Measurements from ENCODE around the gene RPP14.

Gene RPP14

GRCh38 chr3:58332575-58333188 is 26.6 kb downstream of the RPP14 start, which contains the start of gene PXK:
PXK (plus strand) TSS chr3:58332892; CDS start chr3:58332989, 97 bp downstream.
- POLR2A ChIA-PET, result interaction anchor here (0.6 kb wide), 1 partner anchor 49 kb away, joined by 3 read pairs; no protein-coding TSS in a partner anchor
- peak within 1 kb of the TSS; percentile 75 for H3K4me3 ChIP-seq (ENCODE audit: low read depth, low read length)
- peak; percentile 48 for TF ChIP-seq CTCF (IDR thresholded peaks at IDR 0.05; ENCODE audit: insufficient read depth, low read length, missing control alignments)
- CTCF ChIA-PET, result interaction anchor here (1.0 to 6.4 kb wide), 8 partner anchors 10 to 159 kb away, joined by 3 to 38 read pairs (median 4); partner anchors contain the start of genes HTD2, KCTD6 and RPP14
- no peak for DNase-seq (ENCODE audit: low read depth, low spot score)

DNA sequence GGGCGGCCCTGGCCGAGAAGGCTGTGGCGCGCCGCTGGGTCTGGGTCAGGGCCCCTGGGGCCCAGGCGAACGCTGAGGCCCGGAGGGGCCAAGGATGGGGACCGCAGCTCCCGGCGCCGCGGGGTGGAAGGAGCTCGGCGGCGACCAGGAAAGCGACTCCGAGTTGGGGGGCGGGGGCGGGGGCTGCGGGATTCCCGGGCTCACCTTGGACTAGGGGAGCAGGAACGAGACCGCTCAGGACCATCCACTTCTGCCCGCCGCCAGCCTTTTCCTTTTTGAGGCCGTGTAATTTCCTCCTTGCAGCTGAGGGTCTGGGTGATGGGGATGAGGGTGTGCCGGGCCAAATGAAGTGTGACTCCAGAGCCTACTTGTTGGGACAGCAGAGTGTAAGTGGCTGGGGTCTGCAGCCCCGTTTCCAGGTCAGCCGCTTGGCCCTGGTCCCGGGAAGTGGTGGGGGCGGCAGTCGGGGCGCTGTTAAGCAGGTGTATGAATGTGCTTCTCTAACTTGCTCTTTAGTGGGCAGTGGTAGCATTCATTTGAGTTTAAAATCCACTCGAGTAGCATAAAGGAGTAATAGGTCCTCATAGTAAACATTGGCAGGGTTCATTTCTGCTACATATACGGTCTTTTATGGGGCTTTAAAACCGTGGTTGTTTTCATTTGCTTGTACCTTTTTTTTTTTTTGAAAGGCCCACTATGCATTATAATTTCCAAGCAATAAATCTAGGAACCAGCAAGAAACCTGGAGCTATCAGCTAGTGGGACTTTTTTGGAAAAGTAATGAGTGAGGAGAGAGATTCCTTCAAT is 27.4 kb downstream of the RPP14 start:
- TF ChIP-seq CTCF (IDR thresholded peaks at IDR 0.05; ENCODE audit: insufficient read depth, low read length, missing control alignments), result no peak
- no peak for DNase-seq (ENCODE audit: low read depth, low spot score)
- POLR2A ChIA-PET, result interaction anchor here (0.6 kb wide), 1 partner anchor 48 kb away, joined by 3 read pairs; no protein-coding TSS in a partner anchor
- H3K4me3 ChIP-seq (ENCODE audit: low read depth, low read length), result peak overlapping the region; percentile 75
- CTCF ChIA-PET, result interaction anchor here (1.2 to 6.4 kb wide), 8 partner anchors 12 to 189 kb away, joined by 4 to 38 read pairs (median 4); partner anchors contain the start of genes HTD2, KCTD6 and RPP14

DNA sequence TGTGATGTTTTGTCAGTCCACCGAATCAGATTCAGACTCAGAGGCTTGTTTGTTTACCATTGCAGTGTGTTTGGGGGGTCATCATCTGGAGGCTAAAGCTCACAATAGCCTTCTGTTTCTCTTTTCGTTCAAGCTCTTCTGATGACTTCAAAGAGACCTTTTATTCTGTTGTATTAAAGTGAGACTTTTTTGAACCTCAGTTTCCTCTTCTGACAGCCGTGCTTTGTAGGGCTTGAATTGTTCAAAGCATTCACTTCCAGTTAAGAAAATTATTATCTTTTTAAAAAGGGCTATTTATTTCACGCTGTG is 27.9 kb downstream of the RPP14 start:
- POLR2A ChIA-PET, result no interaction called here

DNA sequence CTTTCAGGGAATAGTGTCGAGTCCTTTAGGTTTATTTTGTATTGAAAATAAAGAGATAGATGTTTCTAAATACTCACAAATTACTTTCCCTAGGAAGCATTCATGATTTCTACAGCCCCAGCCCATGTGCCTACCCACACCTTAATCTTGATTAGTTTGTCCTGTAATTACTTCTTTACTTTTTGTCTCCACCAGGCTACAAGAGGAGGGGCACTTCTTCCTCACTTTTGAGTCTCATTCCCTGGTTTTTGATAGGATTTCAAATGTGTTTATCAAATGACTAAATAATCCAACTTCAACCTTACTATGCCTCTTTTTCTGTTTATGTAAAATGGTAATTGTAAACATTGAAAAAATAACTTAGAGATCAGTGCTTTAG is 28.4 kb downstream of the RPP14 start:
- ChIA-PET CTCF (interaction anchor here (1.2 to 6.4 kb wide), 8 partner anchors 14 to 188 kb away, joined by 3 to 38 read pairs (median 6); partner anchors contain the start of genes HTD2, KCTD6 and RPP14), POLR2A (interaction anchor here (0.6 to 1.2 kb wide), 2 partner anchors 50 to 75 kb away, joined by 4 to 5 read pairs; no protein-coding TSS in a partner anchor)
- peak overlapping the region; percentile 75 for H3K4me3 ChIP-seq (ENCODE audit: low read depth, low read length)
- DNase-seq (ENCODE audit: low read depth, low spot score), result no peak
- TF ChIP-seq CTCF (IDR thresholded peaks at IDR 0.05; ENCODE audit: insufficient read depth, low read length, missing control alignments), result no peak

More for the DNA sequence above, 27.9 kb downstream of the RPP14 start:
- CTCF ChIA-PET, result interaction anchor here (1.2 to 6.4 kb wide), 7 partner anchors 12 to 189 kb away, joined by 4 to 38 read pairs (median 4); partner anchors contain the start of genes HTD2, KCTD6 and RPP14
- peak overlapping the region; percentile 75 for H3K4me3 ChIP-seq (ENCODE audit: low read depth, low read length)
- no peak for DNase-seq (ENCODE audit: low read depth, low spot score)
- TF ChIP-seq CTCF (IDR thresholded peaks at IDR 0.05; ENCODE audit: insufficient read depth, low read length, missing control alignments), result no peak

GRCh38 chr3:58335652-58335947 is 29.6 kb downstream of the RPP14 start:
- peak overlapping the region; percentile 32 for H3K4me3 ChIP-seq (ENCODE audit: low read depth, low read length)
- ChIA-PET POLR2A (interaction anchor here (0.7 to 1.2 kb wide), 4 partner anchors 29 to 128 kb away, joined by 3 to 4 read pairs (median 4); partner anchors contain the start of genes HTD2 and RPP14), CTCF (interaction anchor here (0.8 to 2.5 kb wide), 12 partner anchors 9 to 198 kb away, joined by 3 to 14 read pairs (median 4); partner anchors contain the start of genes HTD2 and RPP14)
- DNase-seq (ENCODE audit: low read depth, low spot score), result no peak
- no peak for TF ChIP-seq CTCF (IDR thresholded peaks at IDR 0.05; ENCODE audit: insufficient read depth, low read length, missing control alignments)
